GM23338 (cell line): Measurements from ENCODE around the gene HSPG2. TPM values are rescaled to one million over a fixed set of nuclear protein-coding genes. Genes with fewer than 3 reads are reported as not detected.

Experiments used
- ATAC-seq: fragments of 200-7000 bp; cut with Tn5 transposase; 3 replicates; pipeline ENCODE4 v1.9.1; 2020
- DNase-seq: peaks from one replicate; pipeline ENCODE4 v3.0.0-alpha.2; 2015; ENCODE audit warnings: low spot score
- H2AFZ ChIP-seq: fragments of 200-600 bp; sonication (generic); 2 replicates; pipeline ENCODE4 v1.8.0; 2016; ENCODE audit warnings: antibody characterized with exemption, mild to moderate bottlenecking, moderate library complexity
- H3F3A ChIP-seq: fragments of 200-600 bp; sonication (generic); replicated peaks from 2 replicates; pipeline ENCODE4 v1.8.0; 2017; ENCODE audit warnings: antibody characterized with exemption, mixed run types, low read depth
- H3K27ac ChIP-seq: fragments of 200-600 bp; sonication (generic); 2 replicates; pipeline ENCODE4 v1.6.1; 2016; ENCODE audit warnings: low read depth
- H3K27me3 ChIP-seq: fragments of 200-600 bp; sonication (generic); 2 replicates; pipeline ENCODE4 v1.8.0; 2016; ENCODE audit warnings: mild to moderate bottlenecking, mixed run types, moderate library complexity; ENCODE audit not compliant: insufficient read depth
- H3K36me3 ChIP-seq: fragments of 200-600 bp; sonication (generic); 2 replicates; pipeline ENCODE4 v1.8.0; 2016; ENCODE audit warnings: mild to moderate bottlenecking; ENCODE audit not compliant: insufficient read depth
- H3K4me1 ChIP-seq: fragments of 200-600 bp; sonication (generic); 2 replicates; pipeline ENCODE4 v1.8.0; 2016; ENCODE audit warnings: mild to moderate bottlenecking, moderate library complexity; ENCODE audit not compliant: insufficient read depth
- H3K4me2 ChIP-seq: fragments of 200-600 bp; sonication (generic); 2 replicates; pipeline ENCODE4 v1.7.1; 2017; ENCODE audit warnings: mixed run types
- H3K4me3 ChIP-seq: fragments of 200-600 bp; sonication (generic); 2 replicates; pipeline ENCODE4 v1.6.1; 2016; ENCODE audit warnings: mixed run types
- H3K79me2 ChIP-seq: fragments of 200-600 bp; sonication (generic); replicated peaks from 2 replicates; pipeline ENCODE4 v1.8.0; 2017; ENCODE audit warnings: mild to moderate bottlenecking; ENCODE audit not compliant: insufficient read depth
- H3K9me2 ChIP-seq: fragments of 200-600 bp; sonication (generic); 2 replicates; pipeline ENCODE4 v1.8.0; 2017; ENCODE audit not compliant: insufficient read depth
- H4K20me1 ChIP-seq: fragments of 200-600 bp; sonication (generic); replicated peaks from 2 replicates; pipeline ENCODE4 v1.8.0; 2017; ENCODE audit warnings: mild to moderate bottlenecking; ENCODE audit not compliant: insufficient read depth
- H3K27ac Mint-ChIP-seq: 2 replicates; pipeline ENCODE4 v1.8.0; 2020; ENCODE audit warnings: inconsistent platforms, mild to moderate bottlenecking, moderate library complexity, mixed read lengths
- H3K27me3 Mint-ChIP-seq: 3 replicates; pipeline ENCODE4 v1.8.0; 2022; ENCODE audit warnings: low read depth, mild to moderate bottlenecking, moderate library complexity, mixed read lengths, inconsistent platforms; ENCODE audit not compliant: insufficient read depth, poor library complexity
- H3K36me3 Mint-ChIP-seq: 3 replicates; pipeline ENCODE4 v1.8.0; 2021; ENCODE audit warnings: low read depth, mild to moderate bottlenecking, inconsistent platforms, moderate library complexity, mixed read lengths
- H3K4me1 Mint-ChIP-seq: 3 replicates; pipeline ENCODE4 v1.8.0; 2020; ENCODE audit warnings: mild to moderate bottlenecking, inconsistent platforms, mixed read lengths
- H3K4me3 Mint-ChIP-seq: 3 replicates; pipeline ENCODE4 v1.8.0; 2021; ENCODE audit warnings: moderate library complexity, mild to moderate bottlenecking, inconsistent platforms, mixed read lengths
- H3K9me3 Mint-ChIP-seq: 3 replicates; pipeline ENCODE4 v1.8.0; 2020; ENCODE audit warnings: moderate library complexity, mild to moderate bottlenecking, inconsistent platforms, mixed read lengths
- CREB1 ChIP-seq: fragments of 250-450 bp; sonication (Bioruptor Pico); IDR thresholded peaks from 2 replicates; pipeline ENCODE4 v1.5.0; 2020; ENCODE audit warnings: low read depth, mild to moderate bottlenecking, moderate library complexity
- EZH2 ChIP-seq: fragments of 200-600 bp; sonication (generic); IDR thresholded peaks from one replicate; pipeline ENCODE4 v1.8.0; 2017; ENCODE audit warnings: antibody characterized with exemption, mild to moderate bottlenecking, low read depth; ENCODE audit not compliant: unreplicated experiment
- EZH2phosphoT487 ChIP-seq: fragments of 200-600 bp; sonication (generic); IDR thresholded peaks from one replicate; pipeline ENCODE4 v1.8.1; 2018; ENCODE audit warnings: antibody characterized with exemption; ENCODE audit not compliant: unreplicated experiment
- JUNB ChIP-seq: IDR thresholded peaks from one replicate; pipeline ENCODE4 v1.6.1; 2016; ENCODE audit warnings: antibody characterized with exemption; ENCODE audit not compliant: unreplicated experiment
- NANOG ChIP-seq: IDR thresholded peaks from 2 replicates; pipeline ENCODE4 v1.6.1; 2016; ENCODE audit warnings: antibody characterized with exemption, borderline replicate concordance
- POLR2AphosphoS5 ChIP-seq: IDR thresholded peaks from 2 replicates; pipeline ENCODE4 v1.6.1; 2016; ENCODE audit warnings: antibody characterized with exemption, low read depth
- STAT1 ChIP-seq: IDR thresholded peaks from one replicate; pipeline ENCODE4 v1.6.1; 2016; ENCODE audit warnings: antibody characterized with exemption; ENCODE audit not compliant: unreplicated experiment
- ZNF114 ChIP-seq: fragments of 250-450 bp; sonication (Bioruptor Pico); IDR thresholded peaks from 2 replicates; pipeline ENCODE4 v1.5.0; 2020; ENCODE audit warnings: mild to moderate bottlenecking, moderate library complexity
- ZNF331 ChIP-seq: fragments of 250-450 bp; sonication (Bioruptor Pico); IDR thresholded peaks from 2 replicates; pipeline ENCODE4 v1.5.0; 2020; ENCODE audit warnings: low read depth, mild to moderate bottlenecking, moderate library complexity
- polyA plus RNA-seq: library from polyadenylated mRNA; unstranded; fragments of >200 nt; fragmentation: Nextera tagmentation; extraction: Ambion mirVana; gene quantifications from 2 replicates; pipeline ENCODE4 v1.2.1, GENCODE V29; 2016
- total RNA-seq: library from RNA; depleted of rRNA; stranded (reverse); fragments of >200 nt; shearing (Covaris generic); gene quantifications from 2 replicates; pipeline ENCODE4 v1.2.3, GENCODE V29; 2014
- TF ChIP-seq, protein P1 (sequence below): IDR thresholded peaks from 2 replicates; pipeline ENCODE4 v1.6.1; 2016; ENCODE audit warnings: antibody characterized with exemption
- TF ChIP-seq, protein P2 (sequence below): IDR thresholded peaks from one replicate; pipeline ENCODE4 v1.6.1; 2018; ENCODE audit warnings: antibody characterized with exemption; ENCODE audit not compliant: unreplicated experiment
- TF ChIP-seq, protein P3 (sequence below), 2 experiments: fragments of 200-600 bp in 1 of 2; sonication (generic) in 1 of 2; conservative IDR thresholded peaks; 2 replicates each; pipeline versions ENCODE4 v1.5.1 to v1.6.1; 2016 to 2017; ENCODE audit warnings: antibody characterized with exemption in 2 of 2, low read depth in 2 of 2, mild to moderate bottlenecking in 2 of 2, moderate library complexity in 1 of 2
- TF ChIP-seq, protein P4 (sequence below): fragments of 250-450 bp; sonication (Bioruptor Pico); IDR thresholded peaks from 2 replicates; pipeline ENCODE4 v1.5.0; 2020; ENCODE audit warnings: mild to moderate bottlenecking, moderate library complexity

HSPG2 gene
- total and polyA plus RNA-seq, 2 experiments from 2014 or later: 14.9 to 70.8 TPM

DNA sequence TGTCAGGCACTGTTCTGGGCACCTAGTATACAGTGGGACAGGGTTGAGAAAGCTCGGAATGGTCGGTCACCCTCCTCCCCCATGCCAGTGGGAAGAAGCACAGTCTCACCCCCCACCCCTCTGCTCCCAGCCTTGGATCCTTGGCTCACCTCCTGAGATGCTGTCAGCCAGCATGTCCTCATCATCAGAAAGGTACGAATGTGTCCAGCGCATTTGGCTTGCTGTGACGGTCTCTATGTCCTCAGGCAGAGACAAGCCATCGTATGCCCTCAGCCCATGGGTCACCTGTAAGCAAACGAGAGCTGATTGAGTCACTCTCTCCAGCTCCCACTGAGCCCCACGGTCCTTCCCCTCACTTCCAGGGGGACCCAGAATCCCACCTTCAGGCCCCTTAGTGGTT lies 41.1 kb downstream of the HSPG2 start:
- Mint-ChIP-seq H3K4me3 (no peak overlapping the region), H3K27ac (no peak overlapping the region), H3K36me3 (peaks cover 5% of the 10 kb centered on the region; the same call in 1 of the 3 replicates), H3K4me1 (peaks cover 26% of the 10 kb centered on the region), H3K27me3 (peaks cover 18% of the 10 kb centered on the region), H3K9me3 (no peaks in the 10 kb centered on the region)
- H3K27me3 ChIP-seq: no peaks in the 10 kb centered on the region
- H3F3A ChIP-seq: no peaks in the 10 kb centered on the region
- H3K79me2 ChIP-seq: no peaks in the 10 kb centered on the region
- DNase-seq (no peak), ATAC-seq (no peak)
- H2AFZ ChIP-seq: no peak overlapping the region
- no peak overlapping the region for H3K4me2 ChIP-seq
- no peaks in the 10 kb centered on the region; the same call in 1 of the 2 replicates for H3K4me1 ChIP-seq
- H3K27ac ChIP-seq: no peak overlapping the region
- H3K36me3 ChIP-seq: no peaks in the 10 kb centered on the region
- H4K20me1 ChIP-seq: no peaks in the 10 kb centered on the region
- H3K4me3 ChIP-seq: no peak overlapping the region
- TF ChIP-seq, protein P1, sequence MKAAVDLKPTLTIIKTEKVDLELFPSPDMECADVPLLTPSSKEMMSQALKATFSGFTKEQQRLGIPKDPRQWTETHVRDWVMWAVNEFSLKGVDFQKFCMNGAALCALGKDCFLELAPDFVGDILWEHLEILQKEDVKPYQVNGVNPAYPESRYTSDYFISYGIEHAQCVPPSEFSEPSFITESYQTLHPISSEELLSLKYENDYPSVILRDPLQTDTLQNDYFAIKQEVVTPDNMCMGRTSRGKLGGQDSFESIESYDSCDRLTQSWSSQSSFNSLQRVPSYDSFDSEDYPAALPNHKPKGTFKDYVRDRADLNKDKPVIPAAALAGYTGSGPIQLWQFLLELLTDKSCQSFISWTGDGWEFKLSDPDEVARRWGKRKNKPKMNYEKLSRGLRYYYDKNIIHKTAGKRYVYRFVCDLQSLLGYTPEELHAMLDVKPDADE: no peak
- TF ChIP-seq EZH2 (no peak), ZNF331 (no peak), JUNB (no peak), NANOG (no peak), CREB1 (CRISPR knock-in tag) (no peak), POLR2AphosphoS5 (no peak), EZH2phosphoT487 (no peak), ZNF114 (CRISPR knock-in tag) (no peak), STAT1 (no peak)
- TF ChIP-seq, protein P2, sequence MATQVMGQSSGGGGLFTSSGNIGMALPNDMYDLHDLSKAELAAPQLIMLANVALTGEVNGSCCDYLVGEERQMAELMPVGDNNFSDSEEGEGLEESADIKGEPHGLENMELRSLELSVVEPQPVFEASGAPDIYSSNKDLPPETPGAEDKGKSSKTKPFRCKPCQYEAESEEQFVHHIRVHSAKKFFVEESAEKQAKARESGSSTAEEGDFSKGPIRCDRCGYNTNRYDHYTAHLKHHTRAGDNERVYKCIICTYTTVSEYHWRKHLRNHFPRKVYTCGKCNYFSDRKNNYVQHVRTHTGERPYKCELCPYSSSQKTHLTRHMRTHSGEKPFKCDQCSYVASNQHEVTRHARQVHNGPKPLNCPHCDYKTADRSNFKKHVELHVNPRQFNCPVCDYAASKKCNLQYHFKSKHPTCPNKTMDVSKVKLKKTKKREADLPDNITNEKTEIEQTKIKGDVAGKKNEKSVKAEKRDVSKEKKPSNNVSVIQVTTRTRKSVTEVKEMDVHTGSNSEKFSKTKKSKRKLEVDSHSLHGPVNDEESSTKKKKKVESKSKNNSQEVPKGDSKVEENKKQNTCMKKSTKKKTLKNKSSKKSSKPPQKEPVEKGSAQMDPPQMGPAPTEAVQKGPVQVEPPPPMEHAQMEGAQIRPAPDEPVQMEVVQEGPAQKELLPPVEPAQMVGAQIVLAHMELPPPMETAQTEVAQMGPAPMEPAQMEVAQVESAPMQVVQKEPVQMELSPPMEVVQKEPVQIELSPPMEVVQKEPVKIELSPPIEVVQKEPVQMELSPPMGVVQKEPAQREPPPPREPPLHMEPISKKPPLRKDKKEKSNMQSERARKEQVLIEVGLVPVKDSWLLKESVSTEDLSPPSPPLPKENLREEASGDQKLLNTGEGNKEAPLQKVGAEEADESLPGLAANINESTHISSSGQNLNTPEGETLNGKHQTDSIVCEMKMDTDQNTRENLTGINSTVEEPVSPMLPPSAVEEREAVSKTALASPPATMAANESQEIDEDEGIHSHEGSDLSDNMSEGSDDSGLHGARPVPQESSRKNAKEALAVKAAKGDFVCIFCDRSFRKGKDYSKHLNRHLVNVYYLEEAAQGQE: no peak
- TF ChIP-seq, protein P3, sequence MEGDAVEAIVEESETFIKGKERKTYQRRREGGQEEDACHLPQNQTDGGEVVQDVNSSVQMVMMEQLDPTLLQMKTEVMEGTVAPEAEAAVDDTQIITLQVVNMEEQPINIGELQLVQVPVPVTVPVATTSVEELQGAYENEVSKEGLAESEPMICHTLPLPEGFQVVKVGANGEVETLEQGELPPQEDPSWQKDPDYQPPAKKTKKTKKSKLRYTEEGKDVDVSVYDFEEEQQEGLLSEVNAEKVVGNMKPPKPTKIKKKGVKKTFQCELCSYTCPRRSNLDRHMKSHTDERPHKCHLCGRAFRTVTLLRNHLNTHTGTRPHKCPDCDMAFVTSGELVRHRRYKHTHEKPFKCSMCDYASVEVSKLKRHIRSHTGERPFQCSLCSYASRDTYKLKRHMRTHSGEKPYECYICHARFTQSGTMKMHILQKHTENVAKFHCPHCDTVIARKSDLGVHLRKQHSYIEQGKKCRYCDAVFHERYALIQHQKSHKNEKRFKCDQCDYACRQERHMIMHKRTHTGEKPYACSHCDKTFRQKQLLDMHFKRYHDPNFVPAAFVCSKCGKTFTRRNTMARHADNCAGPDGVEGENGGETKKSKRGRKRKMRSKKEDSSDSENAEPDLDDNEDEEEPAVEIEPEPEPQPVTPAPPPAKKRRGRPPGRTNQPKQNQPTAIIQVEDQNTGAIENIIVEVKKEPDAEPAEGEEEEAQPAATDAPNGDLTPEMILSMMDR (conservative IDR thresholded peaks at IDR 0.05; ENCODE audit: low read depth in 2 of 2): no peak
- TF ChIP-seq, protein P4, sequence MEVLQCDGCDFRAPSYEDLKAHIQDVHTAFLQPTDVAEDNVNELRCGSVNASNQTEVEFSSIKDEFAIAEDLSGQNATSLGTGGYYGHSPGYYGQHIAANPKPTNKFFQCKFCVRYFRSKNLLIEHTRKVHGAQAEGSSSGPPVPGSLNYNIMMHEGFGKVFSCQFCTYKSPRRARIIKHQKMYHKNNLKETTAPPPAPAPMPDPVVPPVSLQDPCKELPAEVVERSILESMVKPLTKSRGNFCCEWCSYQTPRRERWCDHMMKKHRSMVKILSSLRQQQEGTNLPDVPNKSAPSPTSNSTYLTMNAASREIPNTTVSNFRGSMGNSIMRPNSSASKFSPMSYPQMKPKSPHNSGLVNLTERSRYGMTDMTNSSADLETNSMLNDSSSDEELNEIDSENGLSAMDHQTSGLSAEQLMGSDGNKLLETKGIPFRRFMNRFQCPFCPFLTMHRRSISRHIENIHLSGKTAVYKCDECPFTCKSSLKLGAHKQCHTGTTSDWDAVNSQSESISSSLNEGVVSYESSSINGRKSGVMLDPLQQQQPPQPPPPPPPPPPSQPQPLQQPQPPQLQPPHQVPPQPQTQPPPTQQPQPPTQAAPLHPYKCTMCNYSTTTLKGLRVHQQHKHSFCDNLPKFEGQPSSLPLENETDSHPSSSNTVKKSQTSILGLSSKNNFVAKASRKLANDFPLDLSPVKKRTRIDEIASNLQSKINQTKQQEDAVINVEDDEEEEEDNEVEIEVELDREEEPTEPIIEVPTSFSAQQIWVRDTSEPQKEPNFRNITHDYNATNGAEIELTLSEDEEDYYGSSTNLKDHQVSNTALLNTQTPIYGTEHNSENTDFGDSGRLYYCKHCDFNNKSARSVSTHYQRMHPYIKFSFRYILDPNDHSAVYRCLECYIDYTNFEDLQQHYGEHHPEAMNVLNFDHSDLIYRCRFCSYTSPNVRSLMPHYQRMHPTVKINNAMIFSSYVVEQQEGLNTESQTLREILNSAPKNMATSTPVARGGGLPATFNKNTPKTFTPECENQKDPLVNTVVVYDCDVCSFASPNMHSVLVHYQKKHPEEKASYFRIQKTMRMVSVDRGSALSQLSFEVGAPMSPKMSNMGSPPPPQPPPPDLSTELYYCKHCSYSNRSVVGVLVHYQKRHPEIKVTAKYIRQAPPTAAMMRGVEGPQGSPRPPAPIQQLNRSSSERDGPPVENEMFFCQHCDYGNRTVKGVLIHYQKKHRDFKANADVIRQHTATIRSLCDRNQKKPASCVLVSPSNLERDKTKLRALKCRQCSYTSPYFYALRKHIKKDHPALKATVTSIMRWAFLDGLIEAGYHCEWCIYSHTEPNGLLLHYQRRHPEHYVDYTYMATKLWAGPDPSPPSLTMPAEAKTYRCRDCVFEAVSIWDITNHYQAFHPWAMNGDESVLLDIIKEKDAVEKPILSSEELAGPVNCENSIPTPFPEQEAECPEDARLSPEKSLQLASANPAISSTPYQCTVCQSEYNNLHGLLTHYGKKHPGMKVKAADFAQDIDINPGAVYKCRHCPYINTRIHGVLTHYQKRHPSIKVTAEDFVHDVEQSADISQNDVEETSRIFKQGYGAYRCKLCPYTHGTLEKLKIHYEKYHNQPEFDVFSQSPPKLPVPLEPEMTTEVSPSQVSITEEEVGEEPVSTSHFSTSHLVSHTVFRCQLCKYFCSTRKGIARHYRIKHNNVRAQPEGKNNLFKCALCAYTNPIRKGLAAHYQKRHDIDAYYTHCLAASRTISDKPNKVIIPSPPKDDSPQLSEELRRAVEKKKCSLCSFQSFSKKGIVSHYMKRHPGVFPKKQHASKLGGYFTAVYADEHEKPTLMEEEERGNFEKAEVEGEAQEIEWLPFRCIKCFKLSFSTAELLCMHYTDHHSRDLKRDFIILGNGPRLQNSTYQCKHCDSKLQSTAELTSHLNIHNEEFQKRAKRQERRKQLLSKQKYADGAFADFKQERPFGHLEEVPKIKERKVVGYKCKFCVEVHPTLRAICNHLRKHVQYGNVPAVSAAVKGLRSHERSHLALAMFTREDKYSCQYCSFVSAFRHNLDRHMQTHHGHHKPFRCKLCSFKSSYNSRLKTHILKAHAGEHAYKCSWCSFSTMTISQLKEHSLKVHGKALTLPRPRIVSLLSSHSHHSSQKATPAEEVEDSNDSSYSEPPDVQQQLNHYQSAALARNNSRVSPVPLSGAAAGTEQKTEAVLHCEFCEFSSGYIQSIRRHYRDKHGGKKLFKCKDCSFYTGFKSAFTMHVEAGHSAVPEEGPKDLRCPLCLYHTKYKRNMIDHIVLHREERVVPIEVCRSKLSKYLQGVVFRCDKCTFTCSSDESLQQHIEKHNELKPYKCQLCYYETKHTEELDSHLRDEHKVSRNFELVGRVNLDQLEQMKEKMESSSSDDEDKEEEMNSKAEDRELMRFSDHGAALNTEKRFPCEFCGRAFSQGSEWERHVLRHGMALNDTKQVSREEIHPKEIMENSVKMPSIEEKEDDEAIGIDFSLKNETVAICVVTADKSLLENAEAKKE (CRISPR knock-in tag): no peak
- H3K9me2 ChIP-seq: no peaks in the 10 kb centered on the region
